Activated T-helper 1 cell treated with anti-CD3 and anti-CD28 coated beads, Interleukin-12 subunit alpha, Interleukin-12 subunit beta, Interleukin-2, Interleukin-4 antibody, amounts not matched to agents 30 ng/mL and 10 ng/mL and 1 ng/mL, durations not matched to agents 14 hours and 24 hours and 36 hours (primary cell): ENCODE data around the gene IGF1R. TPM values are rescaled to one million over a fixed set of nuclear protein-coding genes. Genes with fewer than 3 reads are reported as not detected.

ENCODE experiments used
- DNase-seq: peaks from one replicate; pipeline ENCODE4 v3.0.0; 2021; ENCODE audit warnings: low spot score
- H3K27ac Mint-ChIP-seq: one replicate; pipeline ENCODE4 v1.8.0; 2021; ENCODE audit warnings: mild to moderate bottlenecking, mixed read lengths
- H3K27me3 Mint-ChIP-seq: one replicate; pipeline ENCODE4 v1.8.0; 2022; ENCODE audit warnings: mild to moderate bottlenecking, moderate library complexity, mixed read lengths; ENCODE audit not compliant: insufficient read depth
- H3K36me3 Mint-ChIP-seq: one replicate; pipeline ENCODE4 v1.8.0; 2021; ENCODE audit warnings: low read depth, mixed read lengths
- H3K4me1 Mint-ChIP-seq: one replicate; pipeline ENCODE4 v1.8.0; 2021; ENCODE audit warnings: low read depth, mixed read lengths
- H3K4me3 Mint-ChIP-seq: one replicate; pipeline ENCODE4 v1.8.0; 2021; ENCODE audit warnings: mild to moderate bottlenecking, moderate library complexity, mixed read lengths
- H3K9me3 Mint-ChIP-seq: one replicate; pipeline ENCODE4 v1.8.0; 2021; ENCODE audit warnings: mixed read lengths
- intact Hi-C: fragments of 100-400 bp; cut with micrococcal nuclease; formaldehyde crosslinking; loops from one replicate; pipeline ENCODE4 v1.15.1; 2024
- total RNA-seq: library from RNA; stranded (reverse); gene quantifications from 2 replicates; pipeline ENCODE4 v1.2.3, GENCODE V29; 2022

Gene IGF1R
- total RNA-seq, 1 donor from 2014 or later: 38.7 TPM

DNA sequence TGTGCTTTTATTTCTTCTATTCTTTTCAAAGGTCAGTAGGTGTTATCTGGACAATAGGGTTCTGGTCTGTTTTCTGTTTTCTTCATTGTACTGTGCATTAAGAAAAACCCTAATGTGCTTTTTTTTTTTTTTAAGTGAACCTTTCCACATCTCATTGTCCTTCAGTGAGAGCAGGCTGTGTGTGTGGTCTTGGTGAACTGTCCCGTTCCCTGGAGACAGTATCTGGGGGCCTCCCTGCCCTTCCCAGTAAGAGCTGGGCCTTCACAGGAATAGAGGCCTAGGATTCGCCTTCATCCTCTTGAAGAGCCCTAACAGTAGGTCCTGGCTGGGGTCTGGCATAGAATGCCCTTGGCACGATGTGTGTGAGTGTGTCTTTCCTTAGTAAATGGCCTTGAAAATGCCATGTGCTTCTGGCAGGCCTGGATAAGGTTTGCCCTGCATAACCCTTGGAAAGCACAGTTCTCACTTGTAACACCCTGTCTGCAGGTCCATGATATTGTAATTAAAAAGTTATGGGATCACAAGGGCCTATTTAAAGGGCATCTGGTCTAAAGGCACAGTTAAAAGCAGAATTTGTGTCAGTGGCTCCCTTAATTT, 81.2 kb downstream of the IGF1R start:
- Mint-ChIP-seq H3K36me3 (peaks cover 2% of the 10 kb centered on the region), H3K27ac (no peak overlapping the region), H3K4me1 (peaks cover 2% of the 10 kb centered on the region), H3K4me3 (no peak overlapping the region), H3K9me3 (no peaks in the 10 kb centered on the region), H3K27me3 (no peaks in the 10 kb centered on the region)
- intact Hi-C loops: loop anchor here (5.0 kb wide), 1 partner anchor 32 kb away; no protein-coding TSS in a partner anchor
- no peak for DNase-seq

DNA sequence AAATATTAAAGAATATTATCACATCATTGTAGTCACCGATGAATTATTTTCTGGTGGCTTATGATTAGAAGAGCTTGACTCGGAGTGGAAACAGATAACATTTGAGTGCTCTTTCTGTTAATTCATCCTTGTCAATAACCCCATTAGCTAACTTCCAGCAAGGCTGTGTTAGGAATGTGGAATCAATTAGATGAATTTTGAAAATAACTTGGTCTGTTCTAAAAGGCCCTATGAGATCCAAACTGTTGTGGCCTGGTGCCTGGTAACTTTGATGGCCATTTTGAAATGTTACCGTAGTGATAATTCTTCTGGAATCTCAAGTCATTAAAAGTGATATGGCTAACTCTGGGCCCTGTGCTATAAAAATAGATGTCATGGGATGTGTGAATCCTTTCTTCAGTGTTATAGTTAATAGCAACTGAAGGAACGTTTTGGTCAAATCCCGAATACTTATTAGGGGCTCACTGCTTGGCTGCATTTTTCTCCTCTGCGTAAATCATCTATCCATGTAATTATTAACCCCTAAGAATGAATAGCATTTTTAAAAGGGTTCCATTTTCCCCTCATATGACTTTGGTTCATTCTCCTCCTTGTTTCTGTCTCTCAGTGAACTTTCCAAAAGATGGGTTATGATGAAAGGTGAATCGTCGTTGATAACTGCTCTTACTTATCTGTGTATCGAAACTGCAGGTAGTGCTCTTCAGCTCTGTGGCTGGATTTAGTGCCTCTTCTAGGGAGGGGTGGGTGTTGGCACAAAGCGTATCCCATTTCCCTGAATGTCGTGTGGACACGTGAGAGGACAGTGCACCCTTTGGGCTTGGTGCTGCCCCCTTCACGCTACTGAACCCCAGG, 82.7 kb downstream of the IGF1R start:
- peaks cover 11% of the 10 kb centered on the region for H3K4me1 Mint-ChIP-seq
- DNase-seq: no peak
- no peaks in the 10 kb centered on the region for H3K27me3 Mint-ChIP-seq
- no peak overlapping the region for H3K27ac Mint-ChIP-seq
- H3K36me3 Mint-ChIP-seq: peaks cover 2% of the 10 kb centered on the region
- intact Hi-C loops: loop anchor here (5.0 kb wide), 1 partner anchor 34 kb away; no protein-coding TSS in a partner anchor
- no peak overlapping the region for H3K4me3 Mint-ChIP-seq
- H3K9me3 Mint-ChIP-seq: no peaks in the 10 kb centered on the region

GRCh38 chr15:98731712-98732450, 83.5 kb downstream of the IGF1R start:
- Mint-ChIP-seq H3K4me1 (peaks cover 11% of the 10 kb centered on the region), H3K9me3 (no peaks in the 10 kb centered on the region), H3K4me3 (no peak overlapping the region), H3K27ac (no peak overlapping the region), H3K36me3 (no peaks in the 10 kb centered on the region), H3K27me3 (no peaks in the 10 kb centered on the region)
- intact Hi-C loops: loop anchor here (5.0 kb wide), 1 partner anchor 35 kb away; no protein-coding TSS in a partner anchor
- no peak for DNase-seq

- no peaks in the 10 kb centered on the region for H3K9me3 Mint-ChIP-seq
- no peaks in the 10 kb centered on the region for H3K27me3 Mint-ChIP-seq
- intact Hi-C loops: loop anchor here (5.0 kb wide), 1 partner anchor 36 kb away; no protein-coding TSS in a partner anchor
- H3K4me3 Mint-ChIP-seq: no peak overlapping the region
- DNase-seq: no peak
- no peak overlapping the region for H3K27ac Mint-ChIP-seq
- H3K4me1 Mint-ChIP-seq: peaks cover 12% of the 10 kb centered on the region
- no peaks in the 10 kb centered on the region for H3K36me3 Mint-ChIP-seq
Observed at GRCh38 chr15:98733098-98733497, 84.8 kb downstream of the IGF1R start.

DNA sequence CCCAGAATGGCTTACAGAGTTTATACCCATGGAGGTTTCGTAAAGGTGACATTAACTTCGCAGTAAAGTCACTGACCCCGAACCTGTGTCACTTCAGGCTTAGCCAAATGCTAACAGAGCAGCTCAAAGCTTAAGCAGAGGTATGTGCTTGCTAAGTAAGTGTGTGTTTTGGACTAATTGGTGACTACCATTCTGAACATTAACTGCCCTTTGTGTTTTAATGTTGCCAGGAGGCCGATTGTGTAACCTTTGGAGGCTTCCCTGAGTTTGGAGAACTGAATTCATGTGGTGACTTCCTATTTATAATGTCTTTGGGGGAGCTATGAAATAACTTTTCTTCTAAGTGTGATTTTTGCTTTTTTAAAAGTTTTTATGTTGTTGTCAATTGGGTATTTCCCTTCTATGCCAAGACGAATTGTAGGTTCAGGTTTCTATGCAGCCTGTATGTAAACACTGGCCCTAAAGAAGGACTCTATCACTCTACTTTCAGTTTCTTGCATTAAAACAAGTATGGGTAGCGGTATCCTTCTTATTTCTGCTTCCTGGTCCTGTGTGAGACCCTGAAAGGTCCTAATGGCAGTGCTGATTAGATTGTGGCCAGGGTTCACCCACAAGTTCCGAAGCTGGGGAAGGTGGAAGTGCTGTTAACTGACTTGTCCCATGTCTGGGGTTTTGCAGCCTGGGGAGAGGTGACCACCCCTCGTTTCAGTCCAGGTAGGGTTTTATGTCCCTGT, 86.3 kb downstream of the IGF1R start:
- Mint-ChIP-seq H3K27me3 (no peaks in the 10 kb centered on the region), H3K36me3 (no peaks in the 10 kb centered on the region), H3K9me3 (no peaks in the 10 kb centered on the region), H3K4me3 (no peak overlapping the region), H3K4me1 (peaks cover 27% of the 10 kb centered on the region), H3K27ac (no peak overlapping the region)
- intact Hi-C loops: loop anchor here (5.0 kb wide), 1 partner anchor 37 kb away; no protein-coding TSS in a partner anchor
- no peak for DNase-seq

DNA sequence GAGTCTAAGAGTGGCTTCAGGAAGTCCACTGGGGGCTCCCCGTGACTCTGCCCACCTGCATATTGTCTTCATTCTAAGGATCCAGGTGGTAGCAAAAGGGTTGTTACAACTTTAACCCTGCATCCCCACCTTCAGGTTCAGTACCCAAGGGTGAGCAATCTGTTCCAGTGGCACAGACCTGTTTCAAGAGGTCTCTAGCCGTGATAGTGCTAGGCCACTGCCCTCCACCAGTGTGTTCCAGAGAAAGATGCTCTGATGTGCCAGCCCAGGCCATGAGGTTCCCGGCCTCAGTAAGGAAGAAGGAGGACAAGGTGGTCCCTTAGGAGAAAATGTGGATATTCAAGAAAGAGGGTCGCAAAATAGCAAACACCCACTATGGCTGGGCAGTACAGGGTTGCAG, 87.0 kb downstream of the IGF1R start:
- Mint-ChIP-seq H3K9me3 (no peaks in the 10 kb centered on the region), H3K27me3 (no peaks in the 10 kb centered on the region), H3K36me3 (no peaks in the 10 kb centered on the region), H3K4me3 (no peak overlapping the region), H3K4me1 (peaks cover 33% of the 10 kb centered on the region), H3K27ac (no peak overlapping the region)
- no peak for DNase-seq
- intact Hi-C loops: no loop called here

DNA sequence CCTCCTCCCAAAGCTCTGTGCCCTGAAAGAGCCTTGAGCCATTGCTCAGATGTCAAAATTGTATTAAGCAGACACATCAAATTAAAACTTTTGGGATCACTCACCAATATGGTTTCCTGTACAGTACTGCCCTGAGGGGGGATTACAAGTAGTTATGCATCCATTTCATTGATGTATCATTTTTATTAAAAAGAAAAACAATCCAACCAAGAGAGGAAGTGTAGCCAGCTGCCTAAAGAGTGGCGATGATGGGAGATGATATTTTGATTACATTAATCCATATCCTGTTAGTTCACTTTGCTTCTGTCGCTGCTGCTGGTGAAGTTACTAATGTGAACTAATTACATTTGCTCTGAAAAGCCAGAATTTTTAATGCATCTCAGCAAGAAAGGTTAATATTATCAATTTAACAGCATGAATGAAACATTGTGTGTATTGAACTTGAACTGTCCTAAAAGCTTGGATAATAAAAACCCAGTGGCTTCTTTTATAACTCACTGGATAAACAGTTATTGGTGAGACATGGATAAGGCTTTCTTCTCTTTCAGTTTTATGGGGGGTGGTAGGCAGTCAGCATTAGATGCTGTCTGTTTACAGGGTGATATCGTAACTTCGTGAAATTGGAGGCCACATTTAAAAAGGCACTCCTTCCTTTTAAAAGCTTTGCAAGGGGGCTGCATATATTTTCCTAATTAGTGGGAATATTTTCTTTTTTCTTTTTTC, 87.7 kb downstream of the IGF1R start:
- DNase-seq: no peak
- intact Hi-C loops: no loop called here
- Mint-ChIP-seq H3K9me3 (no peaks in the 10 kb centered on the region), H3K4me3 (no peak overlapping the region), H3K27me3 (no peaks in the 10 kb centered on the region), H3K27ac (no peak overlapping the region), H3K36me3 (no peaks in the 10 kb centered on the region), H3K4me1 (peaks cover 37% of the 10 kb centered on the region)

- Mint-ChIP-seq H3K27me3 (no peaks in the 10 kb centered on the region), H3K4me3 (no peak overlapping the region), H3K36me3 (no peaks in the 10 kb centered on the region), H3K9me3 (no peaks in the 10 kb centered on the region), H3K4me1 (peaks cover 37% of the 10 kb centered on the region), H3K27ac (no peak overlapping the region)
- DNase-seq: no peak
- intact Hi-C loops: no loop called here
Observed at GRCh38 chr15:98737159-98737558, 88.8 kb downstream of the IGF1R start.

DNA sequence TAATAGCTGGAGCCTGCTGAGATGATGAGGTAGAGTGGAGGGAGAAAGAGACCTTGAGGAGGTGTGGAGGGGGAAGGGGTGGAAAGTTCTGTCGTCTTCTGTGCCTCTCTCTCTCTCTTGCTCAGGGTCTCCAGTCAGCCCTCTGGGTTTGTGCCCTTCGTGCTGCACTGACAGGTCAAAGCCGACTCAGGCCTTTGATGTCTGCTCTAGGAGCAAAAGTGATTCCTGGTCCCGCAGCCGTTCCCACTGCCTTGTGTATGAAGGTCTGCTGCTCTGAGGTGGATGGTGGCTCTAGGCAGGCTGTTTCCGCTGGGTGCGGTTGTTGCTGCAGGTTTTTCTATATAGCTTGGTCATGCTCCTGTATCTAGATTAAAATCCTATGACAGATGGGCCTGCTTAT, 89.4 kb downstream of the IGF1R start:
- no peaks in the 10 kb centered on the region for H3K27me3 Mint-ChIP-seq
- H3K4me1 Mint-ChIP-seq: peaks cover 37% of the 10 kb centered on the region
- no peaks in the 10 kb centered on the region for H3K36me3 Mint-ChIP-seq
- DNase-seq: no peak
- no peak overlapping the region for H3K4me3 Mint-ChIP-seq
- no peaks in the 10 kb centered on the region for H3K9me3 Mint-ChIP-seq
- no peak overlapping the region for H3K27ac Mint-ChIP-seq
- intact Hi-C loops: no loop called here

GRCh38 chr15:98738689-98739401, 90.5 kb downstream of the IGF1R start:
- intact Hi-C loops: no loop called here
- Mint-ChIP-seq H3K36me3 (peaks cover 3% of the 10 kb centered on the region), H3K27me3 (no peaks in the 10 kb centered on the region), H3K4me1 (peaks cover 46% of the 10 kb centered on the region), H3K4me3 (no peak overlapping the region), H3K9me3 (no peaks in the 10 kb centered on the region), H3K27ac (no peak overlapping the region)
- DNase-seq: no peak

- DNase-seq: no peak
- Mint-ChIP-seq H3K4me1 (peaks cover 48% of the 10 kb centered on the region), H3K36me3 (peaks cover 3% of the 10 kb centered on the region), H3K27me3 (no peaks in the 10 kb centered on the region), H3K4me3 (no peak overlapping the region), H3K9me3 (no peaks in the 10 kb centered on the region), H3K27ac (no peak overlapping the region)
- intact Hi-C loops: loop anchor here (5.0 kb wide), 1 partner anchor 38 kb away; no protein-coding TSS in a partner anchor
Observed at GRCh38 chr15:98740295-98740694, 92.0 kb downstream of the IGF1R start.
